Measurements from ENCODE around the gene STARD3NL.
"Not testable (repeated sequence)": the region's sequence is repeated elsewhere in the genome, so short reads cannot be mapped to it uniquely, and the experiment has no call there.

STARD3NL gene

DNA sequence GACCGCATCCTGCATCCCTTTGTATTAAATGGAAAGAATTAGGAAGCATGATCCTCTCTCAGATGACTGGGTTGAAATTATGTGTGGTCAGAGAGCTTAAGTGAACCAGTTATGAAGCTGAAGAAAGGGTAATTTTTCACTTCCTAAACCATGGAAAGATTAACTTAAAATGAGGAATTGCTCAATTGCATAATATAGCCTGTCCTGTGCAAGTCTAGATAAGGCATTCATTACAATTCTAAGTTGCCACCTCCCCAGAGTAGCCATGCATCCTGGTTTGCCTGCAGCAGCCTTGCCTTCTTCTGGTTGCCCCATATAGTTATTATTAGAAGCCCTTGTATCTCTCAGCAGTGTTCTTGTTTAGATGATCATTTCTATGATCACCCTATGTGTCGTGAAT, 45.3 kb downstream of the STARD3NL start:
- no peak for DNase-seq

DNA sequence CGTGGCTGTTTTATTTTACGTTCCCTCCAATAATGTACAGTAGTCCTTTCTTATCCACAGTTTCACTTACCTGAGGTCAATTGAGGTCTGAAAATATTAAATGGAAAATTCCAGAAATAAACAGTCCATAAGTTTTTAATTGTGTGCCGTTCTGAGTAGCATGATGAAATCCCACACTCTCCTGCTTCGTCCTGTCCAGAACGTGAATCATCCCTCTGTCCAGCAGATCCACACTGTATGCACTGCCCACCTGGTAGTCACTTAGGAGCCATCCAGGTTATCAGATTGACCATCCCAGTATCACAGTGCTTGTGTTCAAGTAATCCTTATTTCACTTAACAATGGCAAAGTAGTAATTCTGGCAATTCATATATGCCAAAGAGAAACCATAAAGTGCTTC, 46.3 kb downstream of the STARD3NL start:
- no peak for DNase-seq

DNA sequence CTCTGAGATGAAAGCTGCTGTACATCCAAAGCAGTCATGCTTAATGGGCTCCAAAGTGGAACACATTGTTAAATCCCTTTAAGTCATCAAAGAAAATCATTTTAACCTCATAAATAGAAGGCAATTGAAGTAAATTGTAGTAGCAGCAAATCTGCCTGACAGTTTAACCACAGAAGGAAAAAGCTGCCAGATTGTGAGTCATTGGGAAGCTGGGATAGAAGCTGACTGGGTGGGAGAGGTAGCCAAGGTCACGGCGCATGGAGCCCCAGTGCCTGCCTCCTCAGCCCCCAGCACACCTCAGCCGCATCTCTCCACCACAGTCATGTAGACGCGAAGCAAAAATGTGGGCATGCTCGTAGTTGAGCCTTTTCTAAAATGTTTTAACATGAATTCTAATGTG, 51.3 kb downstream of the STARD3NL start:
- no peak for DNase-seq

DNA sequence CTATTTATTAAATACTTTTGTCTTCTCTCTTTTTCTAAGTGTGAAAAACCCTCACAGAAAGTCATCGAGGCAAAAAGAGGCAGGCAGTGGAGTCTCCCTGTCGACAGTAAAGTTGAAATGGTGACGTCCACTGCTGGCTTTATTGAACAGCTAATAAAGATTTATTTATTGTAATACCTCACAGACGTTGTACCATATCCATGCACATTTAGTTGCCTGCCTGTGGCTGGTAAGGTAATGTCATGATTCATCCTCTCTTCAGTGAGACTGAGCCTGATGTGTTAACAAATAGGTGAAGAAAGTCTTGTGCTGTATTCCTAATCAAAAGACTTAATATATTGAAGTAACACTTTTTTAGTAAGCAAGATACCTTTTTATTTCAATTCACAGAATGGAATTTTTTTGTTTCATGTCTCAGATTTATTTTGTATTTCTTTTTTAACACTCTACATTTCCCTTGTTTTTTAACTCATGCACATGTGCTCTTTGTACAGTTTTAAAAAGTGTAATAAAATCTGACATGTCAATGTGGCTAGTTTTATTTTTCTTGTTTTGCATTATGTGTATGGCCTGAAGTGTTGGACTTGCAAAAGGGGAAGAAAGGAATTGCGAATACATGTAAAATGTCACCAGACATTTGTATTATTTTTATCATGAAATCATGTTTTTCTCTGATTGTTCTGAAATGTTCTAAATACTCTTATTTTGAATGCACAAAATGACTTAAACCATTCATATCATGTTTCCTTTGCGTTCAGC, 52.0 kb downstream of the STARD3NL start:
- no peak for DNase-seq

DNA sequence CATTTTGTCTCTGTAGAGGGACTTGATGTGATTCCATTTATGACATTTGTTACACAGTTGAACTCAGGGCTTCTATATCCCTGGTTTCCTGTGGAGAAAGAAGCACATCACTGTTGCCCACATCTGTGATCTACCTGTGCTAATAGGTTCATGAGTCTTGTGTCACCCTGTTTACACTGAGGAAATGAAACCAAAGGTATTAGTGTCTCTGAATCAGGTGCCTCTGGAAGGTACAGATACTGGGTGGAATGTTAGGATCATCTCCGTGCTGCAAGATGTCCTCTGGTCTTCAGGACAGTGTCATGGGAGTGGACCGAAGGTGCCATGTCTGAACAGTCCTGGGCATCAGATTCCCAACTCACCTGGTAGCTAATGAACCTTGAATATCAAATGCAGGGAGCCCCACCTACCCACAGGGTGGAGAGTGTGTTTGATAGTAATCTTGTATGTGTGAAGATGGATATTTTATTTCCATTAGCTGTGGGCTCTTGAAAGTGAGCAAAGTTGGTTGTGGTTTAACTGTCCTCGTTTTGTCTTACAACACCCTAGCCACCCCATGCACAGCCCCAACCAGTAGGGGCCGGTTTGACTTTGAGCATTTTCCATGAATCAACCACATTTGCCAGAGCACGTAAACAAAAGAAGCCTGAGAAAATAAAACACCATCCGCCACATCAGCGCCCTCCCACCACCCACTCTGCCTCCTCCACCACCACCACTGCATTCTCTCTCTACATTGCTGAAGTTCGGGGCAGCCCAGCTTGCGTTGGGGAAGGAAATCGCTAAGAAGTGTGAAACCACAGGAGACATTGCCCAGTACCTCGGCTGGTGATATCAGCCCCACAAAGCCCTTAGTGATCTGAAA, 54.7 kb downstream of the STARD3NL start:
- peak; percentile 84 for DNase-seq

DNA sequence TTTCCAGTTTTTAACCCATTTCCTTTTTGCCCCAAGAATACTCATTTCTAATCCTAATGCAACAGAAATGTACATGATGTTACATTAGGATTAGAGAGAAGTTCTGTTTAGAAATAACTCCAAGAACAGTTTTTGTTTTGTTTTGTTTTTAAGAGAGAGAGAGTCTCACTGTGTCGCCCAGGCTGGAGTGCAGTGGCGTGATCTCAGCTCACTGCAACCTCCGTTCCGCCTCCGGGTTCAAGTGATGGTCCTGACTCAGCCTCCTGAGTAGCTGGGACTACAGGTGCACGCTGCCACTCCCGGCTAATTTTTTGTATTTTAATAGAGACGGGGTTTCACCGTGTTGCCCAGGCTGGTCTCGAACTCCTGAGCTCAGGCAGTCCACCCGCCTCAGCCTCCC, 56.7 kb downstream of the STARD3NL start:
- DNase-seq = not testable (repeated sequence)

DNA sequence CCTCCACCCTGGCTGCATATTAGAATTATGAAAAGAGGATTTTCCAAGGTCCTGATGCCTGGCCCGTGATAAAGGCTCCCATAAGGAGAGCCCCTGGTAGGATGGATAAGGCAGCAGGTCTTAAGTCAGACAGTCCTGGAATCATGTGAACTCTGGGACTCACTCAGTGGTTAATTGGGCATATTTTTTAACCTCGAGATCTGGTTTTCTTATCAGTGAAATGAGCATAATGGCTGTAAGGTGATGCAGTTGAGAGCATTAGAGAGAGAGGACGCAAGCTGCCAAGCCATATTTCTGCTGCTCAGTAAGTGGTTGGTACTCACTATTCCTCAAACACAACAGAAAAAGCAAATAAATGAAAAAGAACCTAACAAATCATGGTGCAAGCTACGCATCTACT, 57.6 kb downstream of the STARD3NL start:
- no peak for DNase-seq

DNA sequence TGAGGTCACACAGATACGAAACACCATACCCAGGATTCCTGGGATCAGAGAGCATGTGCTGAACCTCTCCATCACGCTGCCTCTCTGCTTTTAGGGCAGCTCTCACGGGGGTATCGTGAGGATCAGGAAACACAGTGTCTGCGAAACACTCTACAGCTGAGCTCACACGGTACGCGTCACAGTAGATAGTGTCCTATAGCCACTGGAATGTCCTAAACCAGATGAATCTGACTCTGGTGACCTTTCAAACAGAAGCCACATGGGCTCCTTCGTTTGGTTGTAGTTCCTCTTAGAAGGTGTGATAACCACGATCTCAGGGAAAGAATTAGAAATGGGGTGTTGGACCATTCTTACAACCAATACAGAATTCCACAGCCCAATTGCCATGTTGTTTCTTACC, 61.1 kb downstream of the STARD3NL start:
- not testable (repeated sequence) for DNase-seq

DNA sequence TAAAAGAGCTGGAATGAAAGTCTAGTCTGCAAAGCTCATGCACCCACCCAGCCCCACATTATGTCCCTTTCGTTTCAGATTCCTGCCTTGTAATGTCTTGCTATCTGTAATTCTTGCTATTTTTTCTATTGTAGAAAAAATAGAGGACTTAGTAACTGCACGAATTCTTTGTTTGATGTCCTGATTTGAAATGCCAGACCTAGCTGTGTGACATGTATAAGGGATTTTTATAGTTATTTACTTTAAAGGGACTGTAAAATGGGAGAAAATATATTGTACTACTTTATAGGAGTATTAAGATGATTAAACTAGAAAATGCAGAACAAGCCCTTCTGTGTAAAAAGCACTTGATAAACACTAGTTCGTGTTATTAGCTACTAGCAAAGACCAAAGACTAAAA, 63.0 kb downstream of the STARD3NL start:
- no peak for DNase-seq

DNA sequence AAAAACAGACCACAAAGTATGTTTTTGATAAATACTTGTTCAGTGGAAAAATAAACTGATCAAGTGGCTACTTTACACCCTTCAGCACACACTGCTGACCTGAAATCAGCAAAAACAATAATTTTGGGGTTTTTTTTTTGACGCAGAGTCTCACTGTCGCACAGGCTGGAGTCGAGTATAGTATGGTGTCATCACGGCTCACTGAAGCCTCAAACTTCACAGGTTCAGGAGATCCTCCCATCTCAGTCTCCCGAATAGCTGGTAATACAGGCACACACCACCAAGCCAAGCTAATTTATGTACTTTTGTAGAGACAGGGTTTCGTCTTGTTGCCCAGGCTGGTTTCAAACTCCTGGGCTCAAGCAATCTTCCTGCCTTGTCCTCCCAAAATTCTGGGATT, 64.8 kb downstream of the STARD3NL start:
- DNase-seq = no peak

DNA sequence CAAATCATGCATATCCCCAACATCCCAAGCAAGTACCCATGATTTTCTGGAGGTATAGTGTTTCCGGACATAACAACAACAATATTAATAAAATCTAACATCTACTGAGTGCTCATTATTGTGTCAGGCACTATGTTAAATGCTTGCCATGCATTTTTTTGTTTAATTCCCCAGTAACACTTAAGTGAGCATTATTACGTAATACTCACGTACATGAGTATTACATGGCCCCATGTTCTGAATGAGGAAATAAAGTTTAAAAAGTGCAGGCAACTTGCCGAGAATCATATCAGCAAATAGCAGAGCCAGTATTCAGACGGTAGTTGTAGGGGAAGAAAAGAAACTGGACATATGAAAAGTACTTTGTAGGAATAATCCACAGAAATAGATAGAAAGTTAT, 65.3 kb downstream of the STARD3NL start:
- DNase-seq = not testable (repeated sequence)

DNA sequence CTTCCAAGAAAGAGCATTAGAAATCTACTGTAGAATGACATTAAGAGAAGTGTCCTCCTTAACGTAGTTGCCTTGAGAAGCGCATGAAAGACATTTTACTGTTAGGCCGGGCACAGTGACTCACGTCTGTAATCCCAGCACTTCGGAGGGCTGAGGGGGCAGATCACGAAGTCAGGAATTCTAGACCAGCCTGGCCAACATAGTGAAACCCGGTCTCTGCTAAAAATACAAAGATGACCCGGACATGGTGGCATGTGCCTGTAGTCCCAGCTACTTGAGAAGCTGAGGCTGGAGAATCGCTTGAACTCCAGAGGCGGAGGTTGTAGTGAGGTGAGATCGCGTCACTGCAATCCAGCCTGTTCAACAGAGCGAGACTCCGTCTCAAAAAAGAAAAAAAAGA, 66.5 kb downstream of the STARD3NL start:
- DNase-seq = no peak

DNA sequence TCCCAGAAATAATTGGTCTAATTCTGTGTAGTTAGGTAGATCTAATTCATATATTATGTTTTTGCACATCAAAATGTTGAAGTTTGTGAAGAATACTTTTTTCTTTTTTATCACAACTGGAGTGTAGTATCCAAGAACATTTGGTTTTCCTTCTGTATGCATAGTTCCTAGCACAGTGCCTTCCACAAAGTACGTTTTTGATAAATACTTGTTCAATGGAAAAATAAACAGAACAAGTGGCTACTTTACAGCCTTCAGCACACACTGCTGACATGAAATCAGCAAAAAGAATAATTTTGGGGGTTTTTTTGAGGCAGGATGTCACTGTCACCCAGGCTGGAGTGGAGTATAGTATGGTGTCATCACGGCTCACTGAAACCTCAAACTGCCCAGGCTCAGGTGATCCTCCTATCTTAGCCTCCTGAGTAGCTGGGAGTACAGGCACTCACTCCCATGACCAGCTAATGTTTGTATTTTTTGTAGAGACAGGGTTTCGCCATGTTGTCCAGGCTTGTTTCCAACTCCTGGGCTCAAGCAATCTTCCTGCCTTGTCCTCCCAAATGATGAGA, 67.4 kb downstream of the STARD3NL start:
- DNase-seq = no peak

DNA sequence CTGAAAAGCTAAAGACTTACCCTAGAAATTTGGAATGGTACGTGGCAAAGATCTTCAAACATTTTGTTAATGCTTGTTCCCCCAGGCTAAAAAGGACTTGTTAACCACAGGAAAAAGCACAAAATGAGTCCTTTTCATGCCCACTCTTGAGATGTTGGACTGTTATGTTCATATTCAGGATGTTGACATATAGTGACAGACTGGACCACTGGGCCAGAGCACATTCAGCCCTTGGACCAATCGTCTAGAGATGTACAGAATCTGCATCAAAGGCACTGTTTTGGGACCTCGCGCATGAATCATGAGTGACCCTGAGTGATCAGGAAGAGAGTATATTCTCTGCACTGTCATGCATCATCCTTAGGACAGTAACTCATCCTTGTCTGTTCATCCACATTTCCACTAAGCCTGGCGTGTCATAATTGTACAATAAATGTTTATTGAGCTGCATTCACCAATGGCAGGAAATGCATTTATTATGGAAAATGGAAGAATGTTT, 70.1 kb downstream of the STARD3NL start:
- DNase-seq = no peak

DNA sequence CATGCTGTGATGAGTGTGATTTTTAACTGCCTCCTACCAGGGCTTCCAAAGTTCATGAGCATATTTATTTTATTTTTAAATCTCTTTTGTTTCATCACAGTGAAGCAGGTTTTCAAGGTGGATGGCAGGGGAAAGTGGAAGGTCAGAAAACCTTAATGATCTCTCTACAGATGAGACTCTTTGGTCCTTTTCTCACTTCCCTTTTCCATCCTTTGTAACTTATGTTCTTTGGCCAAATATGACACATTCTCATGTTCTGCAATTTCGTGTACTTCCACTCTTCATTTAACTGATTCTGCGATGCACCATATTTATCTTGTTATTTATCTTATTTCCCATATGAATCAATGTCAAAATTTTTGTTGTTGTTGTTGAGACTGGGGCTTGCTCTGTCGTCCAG, 71.8 kb downstream of the STARD3NL start:
- not testable (repeated sequence) for DNase-seq

DNA sequence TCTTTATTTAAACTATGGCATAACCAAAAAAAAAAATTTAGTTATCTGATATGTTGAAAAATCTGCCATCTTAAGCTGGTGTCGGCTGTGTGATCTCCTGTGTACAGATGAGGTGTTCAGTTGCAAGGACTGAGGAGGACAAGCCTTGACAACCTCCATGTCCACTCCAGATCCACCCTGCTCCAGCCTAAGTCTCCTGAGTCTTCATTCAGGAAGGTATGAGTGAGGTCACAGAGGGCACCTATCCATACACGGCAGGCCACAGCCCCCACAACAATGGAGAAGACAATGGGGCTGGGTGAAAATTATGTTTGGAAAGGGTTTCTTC, 79.3 kb downstream of the STARD3NL start:
- DNase-seq = no peak

DNA sequence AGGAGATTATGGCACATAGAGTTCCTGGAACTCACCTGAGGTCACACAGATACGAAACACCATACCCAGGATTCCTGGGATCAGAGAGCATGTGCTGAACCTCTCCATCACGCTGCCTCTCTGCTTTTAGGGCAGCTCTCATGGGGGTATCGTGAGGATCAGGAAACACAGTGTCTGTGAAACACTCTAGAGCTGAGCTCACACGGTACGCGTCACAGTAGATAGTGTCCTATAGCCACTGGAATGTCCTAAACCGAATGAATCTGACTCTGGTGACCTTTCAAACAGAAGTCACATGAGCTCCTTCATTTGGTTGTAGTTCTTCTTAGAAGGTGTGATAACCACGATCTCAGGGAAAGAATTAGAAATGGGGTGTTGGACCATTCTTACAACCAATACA, 81.1 kb downstream of the STARD3NL start:
- DNase-seq = not testable (repeated sequence)

DNA sequence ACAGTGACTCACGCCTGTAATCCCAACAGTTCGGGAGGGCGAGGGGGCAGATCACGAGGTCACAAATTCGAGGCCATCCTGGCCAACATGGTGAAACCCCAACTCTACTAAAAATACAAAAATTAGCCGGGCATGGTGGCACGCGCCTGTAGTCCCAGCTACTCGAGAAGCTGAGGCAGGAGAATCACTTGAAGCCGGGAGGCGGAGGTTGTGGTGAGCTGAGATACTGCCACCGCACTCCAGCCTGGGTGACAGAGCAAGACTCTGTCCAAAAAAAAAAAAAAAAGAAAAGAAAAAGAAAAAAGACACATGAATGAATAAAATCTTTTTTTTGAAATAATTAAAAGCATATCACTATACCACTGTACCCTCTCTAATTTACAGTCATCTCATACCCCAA, 83.6 kb downstream of the STARD3NL start:
- DNase-seq = not testable (repeated sequence)

DNA sequence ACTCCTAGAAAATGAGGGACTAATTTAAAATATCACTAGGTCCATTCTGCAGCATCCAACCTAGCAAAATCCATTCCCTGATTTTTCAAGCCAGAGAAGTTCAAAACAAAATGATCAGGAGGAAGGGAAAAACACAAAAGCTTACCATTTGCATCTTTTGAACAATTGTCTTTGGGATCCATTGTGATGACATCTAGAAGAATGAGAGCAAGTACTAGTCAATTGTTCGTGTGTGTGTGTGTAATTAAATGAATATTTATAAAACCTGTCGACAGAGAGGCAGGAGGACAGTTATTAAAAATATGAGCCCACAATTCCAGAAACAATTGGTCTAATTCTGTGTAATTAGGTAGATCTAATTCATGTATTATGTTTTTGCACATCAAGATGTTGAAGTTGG, 84.0 kb downstream of the STARD3NL start:
- DNase-seq = not testable (repeated sequence)

DNA sequence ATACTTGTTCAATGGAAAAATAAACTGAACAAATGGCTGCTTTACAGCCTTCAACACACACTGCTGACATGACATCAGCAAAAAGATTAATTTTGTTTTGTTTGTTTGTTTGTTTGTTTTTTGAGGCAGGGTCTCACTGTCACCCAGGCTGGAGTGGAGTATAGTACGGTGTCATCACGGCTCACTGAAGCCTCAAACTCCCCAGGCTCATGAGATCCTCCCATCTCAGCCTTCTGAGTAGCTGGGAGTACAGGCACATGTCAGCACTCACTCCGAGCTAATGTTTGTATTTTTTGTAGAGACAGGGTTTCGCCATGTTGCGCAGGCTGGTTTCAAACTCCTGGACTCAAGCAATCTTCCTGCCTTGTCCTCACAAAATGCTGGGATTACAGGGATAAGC, 84.5 kb downstream of the STARD3NL start:
- DNase-seq = no peak

DNA sequence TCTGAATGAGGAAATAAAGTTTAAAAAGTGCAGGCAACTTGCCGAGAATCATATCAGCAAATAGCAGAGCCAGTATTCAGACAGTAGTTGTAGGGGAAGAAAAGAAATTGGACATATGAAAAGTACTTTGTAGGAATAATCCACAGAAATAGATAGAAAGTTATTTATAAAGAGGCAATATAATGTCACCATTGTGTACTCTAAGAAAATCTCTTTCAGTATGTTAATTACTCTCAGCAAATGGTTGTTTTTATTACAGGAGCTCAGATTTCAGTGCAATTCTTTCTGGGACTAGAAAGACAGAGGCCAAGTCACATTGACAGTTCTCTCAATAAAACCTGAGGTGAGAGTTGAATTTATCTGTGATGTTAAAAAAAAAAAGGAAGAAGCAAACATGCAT, 85.2 kb downstream of the STARD3NL start:
- DNase-seq = not testable (repeated sequence)

DNA sequence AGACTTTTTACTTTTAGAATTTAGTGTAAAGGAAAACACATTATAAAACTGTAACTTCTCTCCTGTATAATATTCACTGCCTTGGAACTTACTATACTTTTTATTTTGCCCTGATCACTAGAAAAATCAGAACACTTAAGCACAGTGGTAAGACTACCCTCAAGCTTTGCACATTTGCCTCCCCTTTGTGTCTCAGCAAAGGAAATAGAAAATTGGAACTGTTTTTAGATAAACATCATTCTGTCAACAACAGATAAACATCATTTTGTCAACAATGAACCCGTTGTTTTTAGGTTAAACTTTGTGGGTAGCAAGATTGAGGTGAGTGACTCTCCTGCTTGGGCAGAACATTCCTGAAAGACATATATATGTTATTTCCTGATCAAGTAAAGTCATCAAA, 86.6 kb downstream of the STARD3NL start:
- not testable (repeated sequence) for DNase-seq

DNA sequence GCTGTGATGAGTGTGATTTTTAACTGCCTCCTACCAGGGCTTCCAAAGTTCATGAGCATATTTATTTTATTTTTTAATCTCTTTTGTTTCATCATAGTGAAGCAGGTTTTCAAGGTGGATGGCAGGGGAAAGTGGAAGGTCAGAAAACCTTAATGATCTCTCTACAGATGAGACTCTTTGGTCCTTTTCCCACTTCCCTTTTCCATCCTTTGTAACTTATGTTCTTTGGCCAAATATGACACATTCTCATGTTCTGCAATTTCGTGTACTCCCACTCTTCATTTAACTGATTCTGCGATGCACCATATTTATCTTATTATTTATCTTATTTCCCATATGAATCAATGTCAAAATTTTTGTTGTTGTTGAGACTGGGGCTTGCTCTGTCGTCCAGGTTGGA, 87.9 kb downstream of the STARD3NL start:
- not testable (repeated sequence) for DNase-seq
